Measurements from ENCODE around the gene GALNTL6. TPM values are rescaled to one million over a fixed set of nuclear protein-coding genes. Genes with fewer than 3 reads are reported as not detected.

Gene GALNTL6
- polyA plus RNA-seq, 1 donor (not counting 4 experiments of a cell fraction or from before 2014, with no cell fraction given): not detected

- no peaks in the 10 kb centered on the region for H3K9me1 ChIP-seq (ENCODE audit: control insufficient read depth, extremely low read depth, insufficient read depth, low read length)
Measured at GRCh38 chr4:172035562-172035961, 222.4 kb downstream of the GALNTL6 start.

GRCh38 chr4:172040766-172041165 is 227.6 kb downstream of the GALNTL6 start:
- H3K4me1 ChIP-seq (ENCODE audit: control insufficient read depth, extremely low read depth, insufficient read depth, low read length): no peaks in the 10 kb centered on the region
- dilution Hi-C loops (cut with MboI; ENCODE audit: extremely low pct_ligation_motif_present, low sequenced_read_pairs): no loop called here
- no peak overlapping the region for H3K4me3 ChIP-seq (ENCODE audit: control insufficient read depth in 2 of 3, extremely low read depth in 1 of 3, insufficient read depth in 2 of 3, low read depth in 1 of 3, low read length in 3 of 3)
- no peaks in the 10 kb centered on the region for H3K79me2 ChIP-seq (ENCODE audit: control insufficient read depth, insufficient read depth, low read length)
- H4K20me1 ChIP-seq (ENCODE audit: control insufficient read depth, extremely low read depth, insufficient read depth, low read length): no peaks in the 10 kb centered on the region
- H2AFZ ChIP-seq (ENCODE audit: control insufficient read depth, low read length): no peak overlapping the region
- no peak for FAIRE-seq
- no peak overlapping the region for H3K27ac ChIP-seq (ENCODE audit: control insufficient read depth, insufficient read depth, low read length)
- H3K36me3 ChIP-seq (ENCODE audit: control insufficient read depth in 2 of 2, extremely low read depth in 1 of 2, insufficient read depth in 2 of 2, low read length in 2 of 2): no peaks in the 10 kb centered on the region
- H3K9ac ChIP-seq (ENCODE audit: control insufficient read depth, extremely low read depth, insufficient read depth, low read length): no peak overlapping the region
- H3K9me1 ChIP-seq (ENCODE audit: control insufficient read depth, extremely low read depth, insufficient read depth, low read length): no peaks in the 10 kb centered on the region
- H3K4me2 ChIP-seq (ENCODE audit: control insufficient read depth, extremely low read depth, insufficient read depth, low read depth, low read length): no peak overlapping the region
- no peaks in the 10 kb centered on the region for H3K27me3 ChIP-seq (ENCODE audit: control insufficient read depth, extremely low read depth, insufficient read depth, low read length)
- no peak for TF ChIP-seq EZH2 (IDR thresholded peaks at IDR 0.05; ENCODE audit: low read length)
- TF ChIP-seq CTCF (optimal IDR thresholded peaks at IDR 0.05 in 1 of 3, IDR thresholded peaks at IDR 0.05 in 1 of 3, conservative IDR thresholded peaks at IDR 0.05 in 1 of 3; ENCODE audit: extremely low read depth in 1 of 3, insufficient read depth in 2 of 3, low read length in 3 of 3): no peak
- no peaks in the 10 kb centered on the region for H3K9me3 ChIP-seq (ENCODE audit: control insufficient read depth, low read depth, low read length)
- no peak for DNase-seq (ENCODE audit: low read depth, low spot score)

More at GRCh38 chr4:172035562-172035961, 222.4 kb downstream of the GALNTL6 start:
- no peaks in the 10 kb centered on the region for H3K79me2 ChIP-seq (ENCODE audit: control insufficient read depth, insufficient read depth, low read length)
- no peak overlapping the region for H2AFZ ChIP-seq (ENCODE audit: control insufficient read depth, low read length)
- H3K4me1 ChIP-seq (ENCODE audit: control insufficient read depth, extremely low read depth, insufficient read depth, low read length): no peaks in the 10 kb centered on the region
- FAIRE-seq (no peak), DNase-seq (ENCODE audit: low read depth, low spot score) (no peak)
- H3K36me3 ChIP-seq (ENCODE audit: control insufficient read depth in 2 of 2, extremely low read depth in 1 of 2, insufficient read depth in 2 of 2, low read length in 2 of 2): no peaks in the 10 kb centered on the region
- dilution Hi-C loops (cut with MboI; ENCODE audit: extremely low pct_ligation_motif_present, low sequenced_read_pairs): no loop called here
- no peaks in the 10 kb centered on the region for H3K9me3 ChIP-seq (ENCODE audit: control insufficient read depth, low read depth, low read length)
- H3K9ac ChIP-seq (ENCODE audit: control insufficient read depth, extremely low read depth, insufficient read depth, low read length): no peak overlapping the region
- TF ChIP-seq EZH2 (IDR thresholded peaks at IDR 0.05; ENCODE audit: low read length) (no peak), CTCF (optimal IDR thresholded peaks at IDR 0.05 in 1 of 3, IDR thresholded peaks at IDR 0.05 in 1 of 3, conservative IDR thresholded peaks at IDR 0.05 in 1 of 3; ENCODE audit: extremely low read depth in 1 of 3, insufficient read depth in 2 of 3, low read length in 3 of 3) (no peak)
- H3K27me3 ChIP-seq (ENCODE audit: control insufficient read depth, extremely low read depth, insufficient read depth, low read length): no peaks in the 10 kb centered on the region
- no peak overlapping the region for H3K4me2 ChIP-seq (ENCODE audit: control insufficient read depth, extremely low read depth, insufficient read depth, low read depth, low read length)
- H3K4me3 ChIP-seq (ENCODE audit: control insufficient read depth in 2 of 3, extremely low read depth in 1 of 3, insufficient read depth in 2 of 3, low read depth in 1 of 3, low read length in 3 of 3): no peak overlapping the region
- H3K27ac ChIP-seq (ENCODE audit: control insufficient read depth, insufficient read depth, low read length): no peak overlapping the region
- H4K20me1 ChIP-seq (ENCODE audit: control insufficient read depth, extremely low read depth, insufficient read depth, low read length): no peaks in the 10 kb centered on the region

Measured in keratinocyte (primary cell).